Measurements from ENCODE around the gene UVRAG.
A peak's percentile ranks its signal among the peaks of the same experiment; 100 is the strongest.

Gene UVRAG

GRCh38 chr11:76155500-76156227, 340.7 kb downstream of the UVRAG start:
- DNase-seq = no peak

GRCh38 chr11:76156971-76157427, 342.0 kb downstream of the UVRAG start:
- no peak for DNase-seq

- DNase-seq = no peak
Observed at GRCh38 chr11:76157891-76158290, 342.9 kb downstream of the UVRAG start.

GRCh38 chr11:76158394-76159302, 343.6 kb downstream of the UVRAG start:
- DNase-seq = no peak

- DNase-seq = no peak
Observed at GRCh38 chr11:76159303-76159937, 344.4 kb downstream of the UVRAG start.

- no peak for DNase-seq
Observed at GRCh38 chr11:76159983-76160661, 345.1 kb downstream of the UVRAG start.

- DNase-seq = no peak
Observed at GRCh38 chr11:76160856-76161255, 345.8 kb downstream of the UVRAG start.

- DNase-seq = no peak
Observed at GRCh38 chr11:76161261-76161961, 346.4 kb downstream of the UVRAG start.

GRCh38 chr11:76162336-76163288, 347.6 kb downstream of the UVRAG start:
- no peak for DNase-seq

- no peak for DNase-seq
Observed at GRCh38 chr11:76163289-76163880, 348.4 kb downstream of the UVRAG start.

- no peak for DNase-seq
Observed at GRCh38 chr11:76164081-76164480, 349.1 kb downstream of the UVRAG start.

- no peak for DNase-seq
Observed at GRCh38 chr11:76164861-76165751, 350.1 kb downstream of the UVRAG start.

- no peak for DNase-seq
Observed at GRCh38 chr11:76166314-76166713, 351.3 kb downstream of the UVRAG start.

GRCh38 chr11:76167590-76167989, 352.6 kb downstream of the UVRAG start:
- no peak for DNase-seq

GRCh38 chr11:76169473-76169896, 354.5 kb downstream of the UVRAG start:
- DNase-seq = no peak

- no peak for DNase-seq
Observed at GRCh38 chr11:76170468-76170867, 355.5 kb downstream of the UVRAG start.

GRCh38 chr11:76172583-76172982, 357.6 kb downstream of the UVRAG start:
- DNase-seq = peak in 1 of 2 experiments; percentile 17

GRCh38 chr11:76173663-76174062, 358.7 kb downstream of the UVRAG start:
- no peak for DNase-seq

- DNase-seq = no peak
Observed at GRCh38 chr11:76174330-76174729, 359.3 kb downstream of the UVRAG start.

Data from NCI-H526 (cell line).